ENCODE measurements around the gene PTPN3.

DNA sequence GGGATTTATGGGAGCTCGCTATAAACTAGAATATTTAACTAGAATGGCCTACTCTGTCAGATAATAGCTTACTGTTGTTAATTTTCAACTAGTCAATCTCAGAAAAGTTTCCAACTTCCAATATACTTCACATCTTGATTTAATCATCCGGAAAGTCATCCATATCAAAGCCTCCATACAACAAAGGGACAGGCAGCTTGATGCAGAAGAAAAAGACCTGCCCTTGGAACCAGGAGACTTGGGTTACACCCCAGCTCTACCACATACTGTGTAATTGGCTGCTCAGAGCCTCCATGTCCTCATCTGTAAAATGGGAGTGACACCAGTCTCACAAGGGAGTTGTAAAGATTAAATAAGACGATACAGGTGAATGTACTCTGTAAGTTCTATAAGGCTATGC, 1.9 kb downstream of the PTPN3 start:
- TF ChIP-seq CEBPB (IDR thresholded peaks at IDR 0.05; ENCODE audit: low read depth) (no peak), EZH2 (IDR thresholded peaks at IDR 0.05) (no peak), POLR2AphosphoS5 (IDR thresholded peaks at IDR 0.05; ENCODE audit: low read depth, low read length) (no peak), EZH2phosphoT487 (IDR thresholded peaks at IDR 0.05; ENCODE audit: borderline replicate concordance) (no peak), SP1 (IDR thresholded peaks at IDR 0.05; ENCODE audit: low read depth) (no peak), RAD21 (IDR thresholded peaks at IDR 0.05; ENCODE audit: low read depth) (no peak), TCF7L2 (IDR thresholded peaks at IDR 0.05; ENCODE audit: borderline replicate concordance, extremely low read depth, insufficient read depth, insufficient read length) (no peak)
- TF ChIP-seq, protein P1, sequence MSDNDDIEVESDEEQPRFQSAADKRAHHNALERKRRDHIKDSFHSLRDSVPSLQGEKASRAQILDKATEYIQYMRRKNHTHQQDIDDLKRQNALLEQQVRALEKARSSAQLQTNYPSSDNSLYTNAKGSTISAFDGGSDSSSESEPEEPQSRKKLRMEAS (IDR thresholded peaks at IDR 0.05): no peak
- TF ChIP-seq, protein P2, sequence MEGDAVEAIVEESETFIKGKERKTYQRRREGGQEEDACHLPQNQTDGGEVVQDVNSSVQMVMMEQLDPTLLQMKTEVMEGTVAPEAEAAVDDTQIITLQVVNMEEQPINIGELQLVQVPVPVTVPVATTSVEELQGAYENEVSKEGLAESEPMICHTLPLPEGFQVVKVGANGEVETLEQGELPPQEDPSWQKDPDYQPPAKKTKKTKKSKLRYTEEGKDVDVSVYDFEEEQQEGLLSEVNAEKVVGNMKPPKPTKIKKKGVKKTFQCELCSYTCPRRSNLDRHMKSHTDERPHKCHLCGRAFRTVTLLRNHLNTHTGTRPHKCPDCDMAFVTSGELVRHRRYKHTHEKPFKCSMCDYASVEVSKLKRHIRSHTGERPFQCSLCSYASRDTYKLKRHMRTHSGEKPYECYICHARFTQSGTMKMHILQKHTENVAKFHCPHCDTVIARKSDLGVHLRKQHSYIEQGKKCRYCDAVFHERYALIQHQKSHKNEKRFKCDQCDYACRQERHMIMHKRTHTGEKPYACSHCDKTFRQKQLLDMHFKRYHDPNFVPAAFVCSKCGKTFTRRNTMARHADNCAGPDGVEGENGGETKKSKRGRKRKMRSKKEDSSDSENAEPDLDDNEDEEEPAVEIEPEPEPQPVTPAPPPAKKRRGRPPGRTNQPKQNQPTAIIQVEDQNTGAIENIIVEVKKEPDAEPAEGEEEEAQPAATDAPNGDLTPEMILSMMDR (IDR thresholded peaks at IDR 0.05 in 2 of 3, conservative IDR thresholded peaks at IDR 0.05 in 1 of 3; ENCODE audit: borderline replicate concordance in 1 of 3, insufficient read depth in 1 of 3, low read depth in 2 of 3, low read length in 2 of 3): no peak

Data from HCT116 (cell line).